SK-N-SH treated with all-trans-retinoic acid at 6 μM for 48 hours (cell line): ENCODE data around the gene PSMB11.

Experiments used
- ATAC-seq: fragments of 200-7000 bp; cut with Tn5 transposase; 3 replicates; pipeline ENCODE4 v1.9.1; 2020; ENCODE audit warnings: mild to moderate bottlenecking, moderate library complexity
- ARNTL ChIP-seq: fragments of 450-650 bp; formaldehyde crosslinking; IDR thresholded peaks from 2 replicates; pipeline ENCODE4 v1.5.0; 2020; ENCODE audit warnings: low read depth, mild to moderate bottlenecking, moderate library complexity, borderline replicate concordance
- BACH2 ChIP-seq: fragments of 250-450 bp; sonication (Bioruptor Pico); IDR thresholded peaks from 2 replicates; pipeline ENCODE4 v1.9.0; 2021; ENCODE audit warnings: mild to moderate bottlenecking, borderline replicate concordance
- CSDC2 ChIP-seq: fragments of 250-450 bp; sonication (Bioruptor Pico); IDR thresholded peaks from 2 replicates; pipeline ENCODE4 v1.5.0; 2020; ENCODE audit warnings: mild to moderate bottlenecking, moderate library complexity
- GLIS3 ChIP-seq: fragments of 250-450 bp; sonication (Bioruptor Pico); IDR thresholded peaks from 2 replicates; pipeline ENCODE4 v1.5.0; 2020; ENCODE audit warnings: mild to moderate bottlenecking, moderate library complexity
- OSR1 ChIP-seq: fragments of 250-450 bp; sonication (Bioruptor Pico); IDR thresholded peaks from 2 replicates; pipeline ENCODE4 v1.8.0; 2022; ENCODE audit warnings: moderate library complexity, mild to moderate bottlenecking, inconsistent platforms
- PATZ1 ChIP-seq: fragments of 250-450 bp; sonication (Bioruptor Pico); IDR thresholded peaks from 2 replicates; pipeline ENCODE4 v1.8.0; 2020; ENCODE audit warnings: mild to moderate bottlenecking, moderate library complexity, borderline replicate concordance
- PPARA ChIP-seq: fragments of 250-450 bp; sonication (Bioruptor Pico); IDR thresholded peaks from 2 replicates; pipeline ENCODE4 v1.5.0; 2020; ENCODE audit warnings: mild to moderate bottlenecking, borderline replicate concordance
- SNAI2 ChIP-seq: fragments of 250-450 bp; sonication (Bioruptor Pico); IDR thresholded peaks from 2 replicates; pipeline ENCODE4 v1.5.0; 2020; ENCODE audit warnings: mild to moderate bottlenecking, moderate library complexity
- TOX ChIP-seq: fragments of 250-450 bp; sonication (Bioruptor Pico); IDR thresholded peaks from 2 replicates; pipeline ENCODE4 v1.8.0; 2021; ENCODE audit warnings: mild to moderate bottlenecking, moderate library complexity, borderline replicate concordance
- TSHZ2 ChIP-seq: fragments of 250-450 bp; sonication (Bioruptor Pico); IDR thresholded peaks from 2 replicates; pipeline ENCODE4 v1.5.0; 2020; ENCODE audit warnings: mild to moderate bottlenecking, moderate library complexity
- ZC3H10 ChIP-seq: fragments of 250-450 bp; sonication (Bioruptor Pico); IDR thresholded peaks from 2 replicates; pipeline ENCODE4 v1.5.1; 2021; ENCODE audit warnings: mild to moderate bottlenecking, moderate library complexity
- ZFP3 ChIP-seq: fragments of 250-450 bp; sonication (Bioruptor Pico); IDR thresholded peaks from 2 replicates; pipeline ENCODE4 v1.5.0; 2020; ENCODE audit warnings: mild to moderate bottlenecking, moderate library complexity
- ZFP30 ChIP-seq: fragments of 450-650 bp; formaldehyde crosslinking; IDR thresholded peaks from 2 replicates; pipeline ENCODE4 v1.5.0; 2022; ENCODE audit warnings: mild to moderate bottlenecking, moderate library complexity
- ZNF565 ChIP-seq: fragments of 450-650 bp; formaldehyde crosslinking; conservative IDR thresholded peaks from 2 replicates; pipeline ENCODE4 v1.5.0; 2020; ENCODE audit warnings: low read depth, mild to moderate bottlenecking, moderate library complexity
- ZNF70 ChIP-seq: fragments of 450-650 bp; formaldehyde crosslinking; IDR thresholded peaks from 2 replicates; pipeline ENCODE4 v1.5.0; 2020; ENCODE audit warnings: mild to moderate bottlenecking, moderate library complexity
- ZNF8 ChIP-seq: fragments of 450-650 bp; formaldehyde crosslinking; IDR thresholded peaks from 2 replicates; pipeline ENCODE4 v1.5.0; 2020; ENCODE audit warnings: mild to moderate bottlenecking, moderate library complexity
- TF ChIP-seq, protein P1 (sequence below): fragments of 250-450 bp; sonication (Bioruptor Pico); IDR thresholded peaks from 2 replicates; pipeline ENCODE4 v1.8.0; 2021; ENCODE audit warnings: low read depth, mild to moderate bottlenecking, moderate library complexity, borderline replicate concordance
- TF ChIP-seq, protein P2 (sequence below): fragments of 250-450 bp; sonication (Bioruptor Pico); IDR thresholded peaks from 2 replicates; pipeline ENCODE4 v1.5.1; 2020; ENCODE audit warnings: low read depth, mild to moderate bottlenecking, moderate library complexity

PSMB11 gene

DNA sequence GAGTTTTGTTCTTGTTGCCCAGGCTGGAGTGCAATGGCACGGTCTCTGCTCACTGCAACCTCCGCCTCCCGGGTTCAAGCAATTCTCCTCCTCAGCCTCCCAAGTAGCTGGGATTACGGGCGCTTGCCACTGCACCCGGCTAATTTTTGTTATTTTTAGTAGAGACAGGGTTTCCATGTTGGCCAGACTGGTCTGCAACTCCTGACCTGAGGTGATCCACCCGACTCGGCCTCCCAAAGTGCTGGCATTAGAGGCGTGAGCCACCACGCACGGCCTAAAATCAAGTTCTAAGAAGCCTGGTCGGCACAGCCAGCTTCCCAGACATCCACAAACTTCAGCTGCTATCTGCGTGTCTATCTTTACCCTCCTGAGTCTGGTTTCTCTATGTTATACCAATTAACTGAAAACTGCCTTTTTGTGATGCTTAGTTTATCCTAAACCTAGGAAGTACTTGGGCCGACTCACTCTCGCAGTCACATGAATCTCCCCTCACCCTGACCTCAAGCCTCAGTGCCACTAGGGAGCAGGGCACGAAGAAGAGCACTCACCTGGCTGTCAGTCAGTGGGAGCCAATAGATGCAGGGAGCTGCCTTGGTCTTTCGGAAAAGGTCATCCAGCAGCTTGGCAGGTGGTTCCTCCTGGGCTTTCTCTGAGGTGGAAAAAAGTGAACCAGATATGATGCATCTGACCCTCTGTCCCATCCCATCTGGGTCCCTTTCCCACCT is 18.7 kb downstream of the PSMB11 start:
- TF ChIP-seq, protein P1, sequence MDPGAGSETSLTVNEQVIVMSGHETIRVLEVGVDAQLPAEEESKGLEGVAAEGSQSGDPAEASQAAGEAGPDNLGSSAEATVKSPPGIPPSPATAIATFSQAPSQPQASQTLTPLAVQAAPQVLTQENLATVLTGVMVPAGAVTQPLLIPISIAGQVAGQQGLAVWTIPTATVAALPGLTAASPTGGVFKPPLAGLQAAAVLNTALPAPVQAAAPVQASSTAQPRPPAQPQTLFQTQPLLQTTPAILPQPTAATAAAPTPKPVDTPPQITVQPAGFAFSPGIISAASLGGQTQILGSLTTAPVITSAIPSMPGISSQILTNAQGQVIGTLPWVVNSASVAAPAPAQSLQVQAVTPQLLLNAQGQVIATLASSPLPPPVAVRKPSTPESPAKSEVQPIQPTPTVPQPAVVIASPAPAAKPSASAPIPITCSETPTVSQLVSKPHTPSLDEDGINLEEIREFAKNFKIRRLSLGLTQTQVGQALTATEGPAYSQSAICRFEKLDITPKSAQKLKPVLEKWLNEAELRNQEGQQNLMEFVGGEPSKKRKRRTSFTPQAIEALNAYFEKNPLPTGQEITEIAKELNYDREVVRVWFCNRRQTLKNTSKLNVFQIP = no peak
- TF ChIP-seq TSHZ2 (CRISPR knock-in tag) (no peak), PPARA (no peak), ARNTL (CRISPR knock-in tag) (no peak), PATZ1 (CRISPR knock-in tag) (no peak), ZNF8 (no peak), ZFP30 (CRISPR knock-in tag) (no peak), GLIS3 (CRISPR knock-in tag) (no peak), ZNF565 (CRISPR knock-in tag) (no peak), ZFP3 (CRISPR knock-in tag) (no peak), ZC3H10 (CRISPR knock-in tag) (no peak), TOX (no peak), OSR1 (CRISPR knock-in tag) (no peak), ZNF70 (no peak), SNAI2 (no peak)
- TF ChIP-seq, protein P2, sequence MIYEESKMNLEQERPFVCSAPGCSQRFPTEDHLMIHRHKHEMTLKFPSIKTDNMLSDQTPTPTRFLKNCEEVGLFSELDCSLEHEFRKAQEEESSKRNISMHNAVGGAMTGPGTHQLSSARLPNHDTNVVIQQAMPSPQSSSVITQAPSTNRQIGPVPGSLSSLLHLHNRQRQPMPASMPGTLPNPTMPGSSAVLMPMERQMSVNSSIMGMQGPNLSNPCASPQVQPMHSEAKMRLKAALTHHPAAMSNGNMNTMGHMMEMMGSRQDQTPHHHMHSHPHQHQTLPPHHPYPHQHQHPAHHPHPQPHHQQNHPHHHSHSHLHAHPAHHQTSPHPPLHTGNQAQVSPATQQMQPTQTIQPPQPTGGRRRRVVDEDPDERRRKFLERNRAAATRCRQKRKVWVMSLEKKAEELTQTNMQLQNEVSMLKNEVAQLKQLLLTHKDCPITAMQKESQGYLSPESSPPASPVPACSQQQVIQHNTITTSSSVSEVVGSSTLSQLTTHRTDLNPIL (CRISPR knock-in tag) = no peak
- TF ChIP-seq, all 23 proteins: peak for 0
- no peak for ATAC-seq

DNA sequence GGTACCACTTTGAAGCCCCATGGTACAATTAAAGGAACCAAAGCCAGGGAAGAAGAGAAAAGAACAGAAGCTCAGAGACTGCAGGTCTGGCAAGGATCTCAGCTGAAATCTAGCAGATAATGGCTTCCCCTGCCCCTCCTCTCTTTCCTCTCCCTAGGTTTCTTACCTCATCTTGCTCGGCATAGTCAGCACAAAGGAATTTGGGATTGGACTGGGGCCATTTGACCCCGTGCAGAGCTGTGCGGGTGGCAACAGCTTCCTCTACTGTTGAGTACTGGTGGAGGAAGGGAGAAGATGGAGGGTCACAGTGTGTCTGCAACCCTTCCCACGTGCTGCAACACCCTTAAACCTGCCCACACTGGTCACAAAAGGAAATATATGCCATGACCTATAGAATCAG is 20.0 kb downstream of the PSMB11 start:
- TF ChIP-seq CSDC2 (CRISPR knock-in tag) (no peak), ZNF565 (CRISPR knock-in tag) (no peak), ZFP3 (CRISPR knock-in tag) (no peak), PATZ1 (CRISPR knock-in tag) (no peak), BACH2 (no peak), ZFP30 (CRISPR knock-in tag) (no peak), TSHZ2 (CRISPR knock-in tag) (no peak), TOX (no peak)
- ATAC-seq = peak; percentile 76
